ENCODE results near the gene IQSEC1. TPM values are rescaled to one million over a fixed set of nuclear protein-coding genes. Genes with fewer than 3 reads are reported as not detected.

The IQSEC1 gene
- total and polyA plus RNA-seq, 2 donors (not counting 3 experiments of a cell fraction or from before 2014, with no cell fraction given) = 5.2 to 18.0 TPM

GRCh38 chr3:12962292-12962691 lies 110.9 kb downstream of the IQSEC1 start:
- no peaks in the 10 kb centered on the region for H3K36me3 ChIP-seq (ENCODE audit: control insufficient read depth in 2 of 2, extremely low read depth in 1 of 2, insufficient read depth in 2 of 2, low read length in 2 of 2)
- no peak overlapping the region for H2AFZ ChIP-seq (ENCODE audit: low read depth, low read length)
- no peak overlapping the region for H3K4me2 ChIP-seq (ENCODE audit: insufficient read depth, low read length)
- ChIA-PET CTCF (interaction anchor here (1.2 kb wide), 1 partner anchor 33 kb away, joined by 4 read pairs; no protein-coding TSS in a partner anchor), POLR2A (no interaction called here)
- intact Hi-C loops (cut with micrococcal nuclease) (no loop called here), dilution Hi-C loops (cut with MboI; ENCODE audit: extremely low pct_ligation_motif_present, low sequenced_read_pairs) (no loop called here)
- no peaks in the 10 kb centered on the region for H4K20me1 ChIP-seq (replicated peaks; ENCODE audit: control insufficient read depth, extremely low read depth, insufficient read depth, low read length)
- H3K79me2 ChIP-seq (ENCODE audit: control insufficient read depth, insufficient read depth, low read length) = peaks cover 11% of the 10 kb centered on the region
- H3K4me3 ChIP-seq (replicated peaks in 1 of 3; ENCODE audit: insufficient read depth in 1 of 3, low read depth in 1 of 3, low read length in 3 of 3) = no peak overlapping the region
- H3K9me1 ChIP-seq (replicated peaks; ENCODE audit: control insufficient read depth, extremely low read depth, insufficient read depth, low read length) = no peaks in the 10 kb centered on the region
- H3K4me1 ChIP-seq (ENCODE audit: control insufficient read depth, extremely low read depth, insufficient read depth, low read length) = peaks cover 41% of the 10 kb centered on the region
- no peak overlapping the region for H3K9ac ChIP-seq (replicated peaks; ENCODE audit: extremely low read depth, insufficient read depth, low read length)
- FAIRE-seq = no peak
- TF ChIP-seq CTCF (IDR thresholded peaks at IDR 0.05; ENCODE audit: extremely low read depth in 1 of 2, insufficient read depth in 1 of 2, low read depth in 1 of 2, low read length in 2 of 2) = no peak
- TF ChIP-seq GATA2 (IDR thresholded peaks at IDR 0.05; ENCODE audit: insufficient read depth, insufficient read length, low read depth, low read length) = no peak
- no peak for TF ChIP-seq EZH2 (IDR thresholded peaks at IDR 0.05; ENCODE audit: borderline replicate concordance, low read depth, low read length, severe bottlenecking)
- H3K9me3 ChIP-seq (replicated peaks; ENCODE audit: control insufficient read depth, insufficient read depth, low read length) = no peaks in the 10 kb centered on the region
- H3K27ac ChIP-seq (ENCODE audit: insufficient read depth, low read depth, low read length) = no peak overlapping the region
- no peaks in the 10 kb centered on the region for H3K27me3 ChIP-seq (ENCODE audit: control insufficient read depth in 2 of 2, insufficient read depth in 2 of 2, low read length in 2 of 2)
- BruUV-seq (replicated peaks) = no TSS peak
- DNase-seq (ENCODE audit: low read depth, low spot score) = no peak

GRCh38 chr3:12961697-12962036 lies 111.6 kb downstream of the IQSEC1 start:
- dilution Hi-C loops (cut with MboI; ENCODE audit: extremely low pct_ligation_motif_present, low sequenced_read_pairs) = no loop called here
- intact Hi-C loops (cut with micrococcal nuclease) = no loop called here
- no peak for DNase-seq (ENCODE audit: low read depth, low spot score)

More at GRCh38 chr3:12961697-12962036, 111.6 kb downstream of the IQSEC1 start:
- Histone ChIP-seq H3K9me3 (replicated peaks; ENCODE audit: control insufficient read depth, insufficient read depth, low read length) (no peaks in the 10 kb centered on the region), H3K79me2 (ENCODE audit: control insufficient read depth, insufficient read depth, low read length) (peaks cover 8% of the 10 kb centered on the region), H3K4me2 (ENCODE audit: insufficient read depth, low read length) (no peak overlapping the region), H3K27ac (ENCODE audit: insufficient read depth, low read depth, low read length) (no peak overlapping the region), H3K4me3 (replicated peaks in 1 of 3; ENCODE audit: insufficient read depth in 1 of 3, low read depth in 1 of 3, low read length in 3 of 3) (no peak overlapping the region), H3K36me3 (ENCODE audit: control insufficient read depth in 2 of 2, extremely low read depth in 1 of 2, insufficient read depth in 2 of 2, low read length in 2 of 2) (no peaks in the 10 kb centered on the region), H3K9ac (replicated peaks; ENCODE audit: extremely low read depth, insufficient read depth, low read length) (no peak overlapping the region), H2AFZ (ENCODE audit: low read depth, low read length) (no peak overlapping the region), H3K9me1 (replicated peaks; ENCODE audit: control insufficient read depth, extremely low read depth, insufficient read depth, low read length) (no peaks in the 10 kb centered on the region), H3K4me1 (ENCODE audit: control insufficient read depth, extremely low read depth, insufficient read depth, low read length) (peaks cover 37% of the 10 kb centered on the region), H3K27me3 (ENCODE audit: control insufficient read depth in 2 of 2, insufficient read depth in 2 of 2, low read length in 2 of 2) (no peaks in the 10 kb centered on the region), H4K20me1 (replicated peaks; ENCODE audit: control insufficient read depth, extremely low read depth, insufficient read depth, low read length) (no peaks in the 10 kb centered on the region)
- BruUV-seq (replicated peaks) = no TSS peak
- no peak for FAIRE-seq
- TF ChIP-seq CTCF (IDR thresholded peaks at IDR 0.05; ENCODE audit: extremely low read depth in 1 of 2, insufficient read depth in 1 of 2, low read depth in 1 of 2, low read length in 2 of 2) (no peak), MAX (IDR thresholded peaks at IDR 0.05; ENCODE audit: insufficient read depth, insufficient read length) (no peak), FOS (IDR thresholded peaks at IDR 0.05; ENCODE audit: borderline replicate concordance, insufficient read depth, low read length) (no peak), POLR2A (IDR thresholded peaks at IDR 0.05; ENCODE audit: low read depth, low read length) (no peak), POLR2AphosphoS5 (IDR thresholded peaks at IDR 0.05; ENCODE audit: insufficient read depth, low read depth, low read length) (no peak), MYC (IDR thresholded peaks at IDR 0.05; ENCODE audit: low read depth, low read length) (no peak), GATA2 (IDR thresholded peaks at IDR 0.05; ENCODE audit: insufficient read depth, insufficient read length, low read depth, low read length) (no peak), EZH2 (IDR thresholded peaks at IDR 0.05; ENCODE audit: borderline replicate concordance, low read depth, low read length, severe bottlenecking) (no peak), JUN (IDR thresholded peaks at IDR 0.05; ENCODE audit: borderline replicate concordance, insufficient read depth, insufficient read length, low read depth) (no peak)
- ChIA-PET POLR2A (no interaction called here), CTCF (interaction anchor here (0.8 to 2.9 kb wide), 3 partner anchors 23 to 70 kb away, joined by 3 to 17 read pairs (median 4); no protein-coding TSS in a partner anchor)
